Stimulated activated CD4-positive, alpha-beta T cell treated with anti-CD3 and anti-CD28 coated beads, TNF-alpha, amount 100 ng/mL, for 4 hours (primary cell): ENCODE measurements around the gene NTRK2.

ENCODE experiments used
- DNase-seq, 3 experiments: peaks; one replicate each; pipeline ENCODE4 v3.0.0-alpha.2; 2020; ENCODE audit warnings: low read depth in 3 of 3

Gene NTRK2

DNA sequence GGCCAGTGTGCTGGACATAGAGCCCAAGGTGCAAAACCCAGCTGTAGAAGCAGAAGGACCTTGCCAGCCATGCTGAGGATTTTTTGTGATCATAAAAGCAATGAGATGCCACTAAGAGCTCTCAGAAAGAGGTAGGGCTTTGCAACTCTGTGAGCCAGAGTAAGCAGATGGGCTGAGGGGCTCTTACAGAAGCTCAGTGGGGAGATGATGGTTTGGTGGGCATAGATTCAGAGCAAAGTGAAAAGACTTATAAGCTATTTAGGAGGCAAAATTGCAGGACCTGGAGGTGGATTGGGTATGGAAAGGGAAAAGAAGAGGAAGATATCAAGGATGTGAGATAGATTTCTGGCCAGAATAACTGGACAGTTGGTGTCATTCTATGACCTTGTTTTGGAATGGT, 302.0 kb downstream of the NTRK2 start:
- no peak for DNase-seq

DNA sequence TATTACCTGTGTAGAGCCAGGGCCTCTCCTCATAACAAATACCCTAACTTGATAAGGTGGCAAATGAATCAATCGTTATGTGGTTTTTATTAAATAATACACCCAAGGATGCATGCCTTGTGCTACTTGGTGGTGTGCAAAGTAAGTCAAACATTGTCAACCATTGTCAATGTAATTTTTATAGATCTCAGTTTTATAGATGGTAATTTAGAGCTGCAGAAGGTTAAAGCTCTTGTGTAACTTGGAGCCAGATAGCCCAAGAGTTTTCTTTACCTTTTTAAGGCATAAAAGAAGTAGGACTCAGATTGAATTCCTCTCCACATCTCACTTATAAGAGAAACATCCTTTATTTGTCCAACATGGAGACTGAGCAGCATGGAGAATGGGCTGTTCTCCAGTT, 304.7 kb downstream of the NTRK2 start:
- DNase-seq = no peak

DNA sequence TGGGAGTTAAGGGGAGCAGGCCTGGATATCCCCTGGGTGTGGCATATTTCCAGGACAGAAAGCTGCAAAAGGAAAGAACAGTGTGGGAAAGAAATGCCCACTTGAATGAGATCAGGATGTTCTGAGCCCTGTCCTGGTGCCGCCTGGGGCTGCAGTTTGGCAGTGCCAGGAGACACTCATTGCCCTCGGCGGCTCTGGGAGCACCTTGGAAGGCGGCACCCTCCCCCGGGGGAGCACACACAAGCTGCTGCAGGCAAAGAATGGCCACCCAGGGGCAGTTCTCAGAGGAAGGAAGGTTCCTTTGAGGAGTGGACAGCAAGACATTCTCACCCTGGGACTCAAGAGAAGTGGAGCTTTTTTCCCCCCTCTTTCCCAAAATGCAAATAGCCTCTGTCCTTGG, 305.3 kb downstream of the NTRK2 start:
- DNase-seq = no peak

DNA sequence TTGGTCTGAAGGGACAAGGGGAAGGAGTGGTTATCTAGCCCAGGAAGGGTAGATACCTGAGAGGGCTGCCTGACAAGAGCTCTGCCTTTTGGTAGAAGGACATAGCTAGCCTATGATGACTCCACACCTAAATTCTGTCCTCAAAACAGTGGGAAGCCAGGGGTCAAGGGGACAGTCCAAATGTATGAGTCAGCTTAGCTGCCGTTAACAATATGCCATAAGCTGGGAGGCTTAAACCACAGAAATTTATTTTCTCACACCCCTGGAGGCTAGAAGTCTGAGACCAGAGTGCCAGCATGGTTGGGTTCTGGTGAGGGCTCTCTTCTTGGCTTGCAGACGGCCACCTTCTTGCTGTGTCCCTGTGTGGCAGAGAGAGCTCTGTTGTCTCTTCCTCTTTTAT, 306.4 kb downstream of the NTRK2 start:
- DNase-seq = no peak

- no peak for DNase-seq
Measured at GRCh38 chr9:84978661-84979060, 309.1 kb downstream of the NTRK2 start.

DNA sequence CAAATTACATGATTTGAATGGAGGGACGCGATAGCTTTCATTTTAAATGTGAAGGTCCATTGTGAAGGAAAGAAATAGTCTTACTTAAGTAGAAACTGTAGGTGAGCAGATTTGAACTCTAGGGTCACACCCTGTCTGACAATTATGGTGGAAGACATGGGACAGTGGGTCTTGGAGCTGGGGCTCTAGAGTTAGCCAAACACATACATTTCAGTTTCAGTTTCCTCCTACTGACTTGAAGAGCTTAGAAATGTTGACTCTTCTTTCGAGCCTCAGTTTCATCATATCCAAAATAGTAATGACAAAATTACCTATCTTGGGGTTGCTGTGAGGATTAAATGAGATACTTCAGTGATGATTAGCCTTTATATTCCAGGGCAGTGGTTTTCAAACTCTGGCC, 314.2 kb downstream of the NTRK2 start:
- no peak for DNase-seq

GRCh38 chr9:84988621-84989020, 319.1 kb downstream of the NTRK2 start:
- no peak for DNase-seq

DNA sequence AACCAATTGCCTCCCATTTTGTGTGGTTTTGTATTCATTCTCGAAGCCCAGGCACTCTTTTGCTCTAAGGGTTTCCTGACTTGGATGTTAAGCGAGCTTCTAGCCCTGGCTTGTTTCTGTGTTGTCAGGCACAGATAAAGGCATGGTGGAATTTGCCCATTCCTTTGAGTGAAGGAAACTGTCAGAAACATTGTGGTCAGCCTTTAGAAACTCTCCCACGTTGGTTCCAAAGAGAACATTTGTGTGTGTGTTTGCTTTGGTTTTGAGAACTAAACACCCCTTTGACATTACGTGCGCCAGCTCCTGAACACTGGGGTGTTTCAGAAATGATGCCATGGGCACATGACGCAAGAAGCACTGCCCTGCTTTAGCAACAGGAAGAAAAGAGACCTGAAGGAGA, 320.9 kb downstream of the NTRK2 start:
- no peak for DNase-seq

GRCh38 chr9:84990850-84991513, 321.5 kb downstream of the NTRK2 start:
- DNase-seq = no peak

DNA sequence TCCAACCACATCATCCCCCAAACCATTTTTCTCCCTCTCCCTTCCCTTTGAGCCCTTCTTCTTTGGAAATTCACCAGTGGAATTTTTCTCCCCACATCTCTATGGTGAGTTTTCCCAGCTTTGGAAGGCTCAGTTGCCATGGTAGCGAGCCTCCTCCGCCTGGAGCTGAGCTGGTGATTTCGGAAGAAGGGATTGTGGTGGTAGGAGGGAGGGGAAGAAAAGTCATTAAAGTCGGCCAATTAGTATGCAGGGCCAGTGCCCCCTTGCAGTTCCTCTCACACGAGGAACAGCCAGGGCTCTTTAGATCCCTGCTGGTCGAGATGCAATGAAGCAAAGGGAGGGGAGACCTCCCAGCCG, 322.0 kb downstream of the NTRK2 start:
- no peak for DNase-seq

DNA sequence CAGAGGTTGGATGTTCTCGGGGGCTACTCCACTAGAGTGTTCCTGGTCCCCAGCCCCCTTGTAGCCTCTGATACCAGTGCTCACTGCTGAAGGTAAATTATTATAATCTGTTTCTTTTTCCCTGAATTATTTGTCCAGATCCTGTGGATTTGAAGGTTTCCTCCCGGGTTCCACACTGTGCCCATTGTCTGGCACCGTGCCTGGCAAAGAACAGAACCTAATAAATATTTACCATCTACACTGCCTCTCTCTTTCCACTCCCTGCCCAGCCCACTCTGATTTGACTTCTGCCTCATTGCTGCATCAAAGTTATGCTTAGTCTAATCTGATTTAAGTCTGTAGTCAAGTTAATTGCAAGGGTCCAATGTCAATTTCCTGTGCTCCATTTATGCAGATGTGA, 322.9 kb downstream of the NTRK2 start:
- no peak for DNase-seq

DNA sequence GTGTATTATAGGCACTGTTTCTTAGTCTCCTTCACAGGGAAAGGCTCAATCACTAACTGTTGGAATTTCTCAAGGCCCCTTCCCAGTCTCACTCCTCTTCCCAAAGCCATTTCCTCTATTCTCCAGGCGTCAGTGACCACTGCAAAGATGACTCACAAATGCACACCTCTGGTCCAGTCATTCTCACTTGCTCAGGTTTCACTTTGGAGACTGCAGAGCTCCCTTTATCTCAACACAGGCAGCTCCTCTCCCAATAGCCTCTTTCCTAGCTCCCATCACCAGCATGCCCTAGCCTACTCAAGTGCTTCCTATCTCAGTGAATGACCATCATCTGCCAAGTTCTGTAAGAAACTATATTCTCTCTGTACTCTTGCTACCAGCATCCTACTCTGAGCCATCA, 323.6 kb downstream of the NTRK2 start:
- no peak for DNase-seq

DNA sequence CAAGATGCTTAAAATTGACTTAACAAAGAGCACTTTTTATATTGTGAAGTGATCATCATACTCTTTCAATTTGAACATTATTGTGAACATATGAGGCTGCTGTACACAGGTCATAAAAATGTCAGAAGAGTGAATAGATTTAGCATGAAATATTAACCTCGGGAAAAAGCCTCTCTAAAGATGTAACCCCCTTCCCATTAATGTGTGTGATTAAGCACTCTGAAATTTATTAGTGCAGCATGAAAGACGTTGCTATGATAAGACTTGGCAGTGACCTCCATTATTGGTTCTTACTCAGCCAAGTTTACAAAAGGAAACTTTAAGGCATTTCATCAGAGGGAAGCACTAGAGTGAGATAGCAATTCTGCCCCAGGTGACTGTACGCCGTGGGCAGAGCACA, 326.5 kb downstream of the NTRK2 start:
- no peak for DNase-seq

DNA sequence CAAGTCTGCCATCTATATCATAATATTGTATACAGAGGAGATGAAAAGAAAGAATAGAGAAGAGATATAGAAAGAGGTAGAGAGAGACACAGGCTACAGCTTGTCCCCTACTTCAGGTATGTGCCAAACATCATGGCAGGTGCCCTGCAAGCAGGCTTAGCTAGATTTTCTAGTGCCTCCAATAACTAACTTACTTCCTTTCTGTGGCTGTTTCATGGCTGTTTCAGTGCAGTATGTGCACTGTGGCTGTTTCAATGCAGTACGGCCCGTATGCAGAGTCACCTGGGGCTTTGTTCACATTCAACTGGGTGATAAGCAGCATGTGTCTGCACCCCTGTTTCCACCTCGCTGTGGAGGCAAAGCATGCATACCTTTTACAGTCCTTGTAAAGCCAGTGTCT, 327.2 kb downstream of the NTRK2 start:
- no peak for DNase-seq

- no peak for DNase-seq
Measured at GRCh38 chr9:84997472-84997871, 327.9 kb downstream of the NTRK2 start.

DNA sequence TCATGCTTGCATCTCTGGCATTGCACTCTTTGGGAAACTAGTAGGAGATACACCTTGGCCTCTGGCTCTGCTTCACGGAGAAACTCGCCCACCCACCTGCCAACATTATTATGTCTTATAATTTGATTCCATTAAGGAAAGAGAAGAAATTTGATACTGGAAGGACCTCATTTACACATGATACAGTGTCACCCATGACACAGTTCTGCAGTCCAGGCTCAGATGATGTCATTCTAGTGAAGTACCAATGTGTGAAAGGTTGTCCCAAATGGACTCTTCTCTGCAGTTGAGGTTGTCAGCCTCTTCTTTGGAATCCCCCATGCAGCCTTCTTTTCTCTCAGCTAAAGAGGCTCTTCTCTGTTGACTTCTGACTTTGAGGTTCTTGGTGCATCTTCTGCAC, 329.1 kb downstream of the NTRK2 start:
- DNase-seq = no peak

- no peak for DNase-seq
Measured at GRCh38 chr9:84999788-85000187, 330.3 kb downstream of the NTRK2 start.

- DNase-seq = no peak
Measured at GRCh38 chr9:85001925-85002324, 332.4 kb downstream of the NTRK2 start.

GRCh38 chr9:85004818-85005413, 335.4 kb downstream of the NTRK2 start:
- no peak for DNase-seq

DNA sequence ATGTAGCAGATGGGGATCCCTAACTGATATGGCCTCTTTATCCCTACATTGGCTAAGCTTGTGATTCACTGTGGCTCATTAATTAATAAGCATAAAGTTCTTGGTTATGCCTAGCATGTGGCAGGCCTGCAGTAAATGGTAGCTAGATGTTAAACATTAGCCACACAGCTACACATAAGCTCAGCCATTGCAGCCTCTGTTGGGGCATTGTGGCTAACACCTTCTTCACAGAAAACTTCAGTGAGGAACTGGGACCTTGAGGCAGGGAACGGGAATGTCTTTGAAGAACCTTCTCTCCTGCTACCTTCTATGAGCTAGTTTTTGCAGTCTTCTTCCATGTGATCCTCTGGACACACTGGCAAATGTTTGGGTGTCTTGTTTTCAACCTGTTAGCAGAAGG, 338.2 kb downstream of the NTRK2 start:
- DNase-seq = no peak

DNA sequence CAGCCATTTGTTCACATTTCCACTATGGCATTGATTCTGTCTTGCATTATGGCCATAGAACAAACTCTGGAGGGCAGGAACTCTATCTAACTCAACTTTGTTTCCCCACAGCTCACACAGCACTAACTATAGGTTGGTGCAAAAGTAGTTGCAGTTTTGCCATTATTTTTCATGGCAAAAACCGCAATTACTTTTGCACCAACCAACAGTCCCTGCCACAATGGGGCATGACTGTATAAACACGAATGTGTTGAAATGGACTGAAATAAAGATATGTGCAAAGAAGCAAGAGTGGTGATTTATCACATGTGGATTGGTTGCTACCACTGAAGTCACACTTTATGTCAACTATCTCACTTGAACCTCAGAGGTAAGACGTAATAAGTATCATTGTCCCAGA, 338.7 kb downstream of the NTRK2 start:
- DNase-seq = no peak

DNA sequence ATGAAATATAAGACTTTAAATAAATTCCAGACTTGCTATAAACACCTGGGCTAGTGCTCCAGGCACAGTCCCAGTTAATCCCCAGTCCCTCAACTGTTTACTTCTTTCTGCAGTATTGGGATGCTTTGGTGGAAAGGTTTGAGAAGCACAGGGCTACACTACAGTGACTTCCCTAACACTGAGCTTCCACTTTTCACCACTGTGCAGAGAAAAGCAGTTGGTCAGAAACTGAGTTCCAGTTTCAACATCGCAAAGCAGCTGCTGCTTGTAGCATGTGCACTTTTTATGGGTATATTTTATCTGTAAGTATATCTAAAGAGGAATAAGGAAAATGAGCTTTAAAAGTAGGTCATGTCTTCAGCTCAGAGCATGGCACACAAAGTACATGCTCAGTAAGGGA, 339.7 kb downstream of the NTRK2 start:
- DNase-seq = no peak

DNA sequence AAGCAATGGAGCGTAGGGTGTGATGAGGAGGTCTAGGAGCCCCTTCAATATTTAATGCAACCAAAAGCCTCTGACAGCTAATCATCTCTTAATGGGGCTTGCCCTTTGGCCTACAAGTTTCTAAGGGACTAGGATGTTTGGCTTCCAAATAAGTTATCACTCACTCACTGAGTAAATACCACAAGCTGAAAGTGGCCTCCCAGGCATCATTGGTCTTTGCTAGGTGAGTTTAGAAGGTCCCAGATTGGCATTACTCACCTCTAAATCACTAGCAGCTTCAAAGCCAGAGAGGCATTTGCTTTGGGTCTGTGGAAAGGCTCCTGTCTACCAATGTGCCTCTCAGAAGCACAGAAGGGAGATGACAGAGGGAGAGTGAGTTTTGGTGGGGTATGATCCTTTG, 344.2 kb downstream of the NTRK2 start:
- no peak for DNase-seq

DNA sequence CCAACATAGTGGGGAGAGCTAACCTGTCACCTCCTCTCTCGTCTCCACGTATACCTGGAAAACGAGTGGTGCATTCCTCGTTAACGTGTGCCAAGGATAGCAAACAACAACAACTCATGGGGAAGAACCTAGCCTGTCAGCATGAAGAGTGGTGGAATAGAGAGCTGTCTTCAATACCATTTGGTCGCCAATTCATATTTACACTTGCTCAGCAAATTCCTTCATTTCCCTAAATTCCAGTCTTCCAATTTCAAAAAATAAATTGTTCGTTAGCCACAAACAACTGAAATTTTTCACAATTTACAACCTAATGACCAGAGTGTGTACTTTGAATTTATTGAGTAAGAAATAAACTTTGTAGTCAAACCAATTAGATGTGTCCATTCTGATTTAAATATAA, 344.8 kb downstream of the NTRK2 start:
- no peak for DNase-seq
